ENCODE results near the gene MRPL54.

The MRPL54 gene

DNA sequence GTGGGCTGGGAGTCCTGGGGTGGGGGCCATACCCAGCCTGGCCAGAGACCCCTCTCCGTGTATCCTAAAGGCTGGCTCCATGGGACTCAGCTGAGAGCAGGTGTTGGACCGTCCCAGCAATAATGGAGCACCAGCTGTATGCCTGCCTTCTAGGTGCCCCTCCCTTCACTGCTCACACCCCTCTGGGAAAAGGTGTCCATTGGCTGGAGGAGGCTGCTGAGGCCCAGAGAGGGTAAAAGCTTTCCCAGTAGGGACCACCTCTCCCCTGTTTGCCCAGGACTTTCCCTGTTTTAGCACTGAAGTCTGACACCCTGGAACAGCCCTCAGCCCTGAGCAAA, 12.9 kb downstream of the MRPL54 start:
- ChIA-PET POLR2A (interaction anchor here (1.5 kb wide), 1 partner anchor 13 kb away, joined by 18 read pairs; the partner anchor contains the start of gene MRPL54), CTCF (interaction anchor here (0.6 kb wide), 1 partner anchor 492 kb away, joined by 5 read pairs; no protein-coding TSS in a partner anchor)

GRCh38 chr19:3775831-3776230, 13.3 kb downstream of the MRPL54 start:
- ChIA-PET POLR2A (interaction anchor here (0.7 to 1.5 kb wide), 2 partner anchors 13 kb away, joined by 3 to 18 read pairs; partner anchors contain the start of gene MRPL54), CTCF (interaction anchor here (0.6 kb wide), 1 partner anchor 492 kb away, joined by 5 read pairs; no protein-coding TSS in a partner anchor)
- DNase-seq (ENCODE audit: extremely low spot score), result no peak
- TF ChIP-seq LEF1 (IDR thresholded peaks at IDR 0.05; ENCODE audit: borderline replicate concordance) (no peak), ZNF384 (IDR thresholded peaks at IDR 0.05) (no peak), L3MBTL2 (conservative IDR thresholded peaks at IDR 0.05) (no peak), ARNT (IDR thresholded peaks at IDR 0.05) (no peak), BHLHE40 (IDR thresholded peaks at IDR 0.05; ENCODE audit: borderline replicate concordance) (no peak), TARDBP (IDR thresholded peaks at IDR 0.05) (no peak), SUZ12 (IDR thresholded peaks at IDR 0.05) (no peak), FOXA1 (IDR thresholded peaks at IDR 0.05) (no peak)

More for the DNA sequence above, 12.9 kb downstream of the MRPL54 start:
- TF ChIP-seq TARDBP (IDR thresholded peaks at IDR 0.05) (no peak), SUZ12 (IDR thresholded peaks at IDR 0.05) (no peak), CTBP1 (IDR thresholded peaks at IDR 0.05; ENCODE audit: borderline replicate concordance) (no peak), FOXK2 (IDR thresholded peaks at IDR 0.05) (no peak), ARNT (IDR thresholded peaks at IDR 0.05) (no peak), SP1 (IDR thresholded peaks at IDR 0.05) (no peak), HDGF (IDR thresholded peaks at IDR 0.05; ENCODE audit: borderline replicate concordance) (no peak), LEF1 (IDR thresholded peaks at IDR 0.05; ENCODE audit: borderline replicate concordance) (no peak)
- no peak for DNase-seq (ENCODE audit: extremely low spot score)

DNA sequence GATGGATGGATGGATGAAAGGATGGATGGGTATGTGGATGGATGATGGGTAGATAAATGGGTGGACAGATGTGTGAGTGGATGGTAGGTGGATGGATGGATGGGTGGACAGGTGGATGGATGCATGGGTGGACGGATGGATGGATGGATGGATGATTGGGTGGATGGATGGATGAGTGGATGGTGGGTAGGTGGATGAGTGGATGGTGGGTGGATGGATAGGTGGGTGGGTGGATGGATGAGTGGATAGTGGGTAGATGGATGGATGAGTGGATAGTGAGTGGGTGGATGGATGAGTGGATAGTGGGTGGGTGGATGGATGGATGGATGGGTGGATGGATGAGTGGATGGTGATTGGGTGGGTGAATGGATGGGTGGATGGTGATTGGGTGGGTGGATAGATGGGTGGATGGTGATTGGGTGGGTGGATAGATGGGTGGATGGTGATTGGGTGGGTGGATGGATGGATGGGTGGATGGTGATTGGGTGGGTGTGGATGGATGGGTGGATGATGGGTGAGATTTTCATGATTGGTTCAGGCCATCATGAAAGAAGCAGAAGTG, 14.1 kb downstream of the MRPL54 start:
- TF ChIP-seq ARNT (IDR thresholded peaks at IDR 0.05) (no peak), FOXA1 (IDR thresholded peaks at IDR 0.05) (no peak), CTBP1 (IDR thresholded peaks at IDR 0.05; ENCODE audit: borderline replicate concordance) (no peak), TARDBP (IDR thresholded peaks at IDR 0.05) (peak; percentile 2), L3MBTL2 (conservative IDR thresholded peaks at IDR 0.05) (no peak), SP1 (IDR thresholded peaks at IDR 0.05) (no peak), NFRKB (IDR thresholded peaks at IDR 0.05) (no peak)
- ChIA-PET CTCF (no interaction called here), POLR2A (interaction anchor here (0.7 kb wide), 1 partner anchor 14 kb away, joined by 3 read pairs; the partner anchor contains the start of gene MRPL54)
- DNase-seq (ENCODE audit: extremely low spot score), result no peak

- POLR2A ChIA-PET, result interaction anchor here (3.3 kb wide), 1 partner anchor 16 kb away, joined by 14 read pairs; the partner anchor contains the start of gene MRPL54
- DNase-seq (ENCODE audit: extremely low spot score), result no peak
- CTCF ChIA-PET, result no interaction called here
- TF ChIP-seq CTBP1 (IDR thresholded peaks at IDR 0.05; ENCODE audit: borderline replicate concordance) (no peak), TARDBP (IDR thresholded peaks at IDR 0.05) (no peak), NFRKB (IDR thresholded peaks at IDR 0.05) (no peak), ZNF384 (IDR thresholded peaks at IDR 0.05) (no peak), SUZ12 (IDR thresholded peaks at IDR 0.05) (no peak), HDGF (IDR thresholded peaks at IDR 0.05; ENCODE audit: borderline replicate concordance) (no peak), LEF1 (IDR thresholded peaks at IDR 0.05; ENCODE audit: borderline replicate concordance) (no peak), FOXK2 (IDR thresholded peaks at IDR 0.05) (no peak), ELF4 (IDR thresholded peaks at IDR 0.05) (no peak), SP1 (IDR thresholded peaks at IDR 0.05) (no peak), L3MBTL2 (conservative IDR thresholded peaks at IDR 0.05) (no peak), FOXA1 (IDR thresholded peaks at IDR 0.05) (no peak)
- TF ChIP-seq, protein P1, sequence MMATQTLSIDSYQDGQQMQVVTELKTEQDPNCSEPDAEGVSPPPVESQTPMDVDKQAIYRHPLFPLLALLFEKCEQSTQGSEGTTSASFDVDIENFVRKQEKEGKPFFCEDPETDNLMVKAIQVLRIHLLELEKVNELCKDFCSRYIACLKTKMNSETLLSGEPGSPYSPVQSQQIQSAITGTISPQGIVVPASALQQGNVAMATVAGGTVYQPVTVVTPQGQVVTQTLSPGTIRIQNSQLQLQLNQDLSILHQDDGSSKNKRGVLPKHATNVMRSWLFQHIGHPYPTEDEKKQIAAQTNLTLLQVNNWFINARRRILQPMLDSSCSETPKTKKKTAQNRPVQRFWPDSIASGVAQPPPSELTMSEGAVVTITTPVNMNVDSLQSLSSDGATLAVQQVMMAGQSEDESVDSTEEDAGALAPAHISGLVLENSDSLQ (IDR thresholded peaks at IDR 0.05), result no peak
These were observed 15.8 kb downstream of the MRPL54 start for GRCh38 chr19:3778104-3778867.

GRCh38 chr19:3778899-3779723, 16.6 kb downstream of the MRPL54 start:
- no peak for TF ChIP-seq FOXM1 (IDR thresholded peaks at IDR 0.05; ENCODE audit: borderline replicate concordance)
- TF ChIP-seq FOXA1 (IDR thresholded peaks at IDR 0.05), result no peak
- no peak for TF ChIP-seq ELF4 (IDR thresholded peaks at IDR 0.05)
- TF ChIP-seq, protein P1 (IDR thresholded peaks at IDR 0.05), result no peak
- no peak for TF ChIP-seq L3MBTL2 (conservative IDR thresholded peaks at IDR 0.05)
- no peak for TF ChIP-seq LEF1 (IDR thresholded peaks at IDR 0.05; ENCODE audit: borderline replicate concordance)
- no peak for TF ChIP-seq TARDBP (IDR thresholded peaks at IDR 0.05)
- CTCF ChIA-PET, result no interaction called here
- POLR2A ChIA-PET, result interaction anchor here (3.3 kb wide), 1 partner anchor 16 kb away, joined by 14 read pairs; the partner anchor contains the start of gene MRPL54
- DNase-seq (ENCODE audit: extremely low spot score), result no peak

DNA sequence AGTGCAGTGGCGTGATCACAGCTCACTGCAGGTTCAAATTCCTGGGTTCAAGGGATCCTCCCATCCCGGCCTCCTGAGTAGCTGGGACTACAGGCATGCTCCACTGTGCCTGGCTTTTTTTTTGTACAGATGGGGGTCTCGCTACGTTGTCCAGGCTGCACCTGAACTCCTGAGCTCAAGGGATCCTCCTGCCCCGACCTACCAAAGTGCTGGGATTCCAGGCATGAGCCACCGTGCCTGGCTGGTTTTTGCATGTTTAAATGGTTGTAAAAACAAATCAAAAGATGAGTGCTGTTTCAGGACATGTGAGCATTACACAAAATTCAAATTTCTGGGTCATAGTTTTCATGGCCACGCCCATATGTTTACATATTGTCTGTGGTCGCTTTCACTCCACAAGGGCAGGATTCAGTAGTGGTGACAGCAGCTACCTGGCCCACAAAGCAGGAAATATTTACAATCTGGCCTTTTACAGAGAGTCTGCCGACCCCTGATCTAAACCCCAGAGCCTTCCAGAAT, 18.4 kb downstream of the MRPL54 start:
- TF ChIP-seq CTBP1 (IDR thresholded peaks at IDR 0.05; ENCODE audit: borderline replicate concordance) (no peak), TARDBP (IDR thresholded peaks at IDR 0.05) (no peak)
- CTCF ChIA-PET, result no interaction called here
- no peak for DNase-seq (ENCODE audit: extremely low spot score)
- POLR2A ChIA-PET, result interaction anchor here (3.3 kb wide), 1 partner anchor 18 kb away, joined by 14 read pairs; the partner anchor contains the start of gene MRPL54
